ENCODE results near the gene PIK3AP1. TPM values are rescaled to one million over a fixed set of nuclear protein-coding genes. Genes with fewer than 3 reads are reported as not detected.

The PIK3AP1 gene
- total RNA-seq, 4 donors from 2014 or later: 1.7 to 10.6 (median 8.4) TPM

GRCh38 chr10:96665306-96665705 lies 55.0 kb downstream of the PIK3AP1 start:
- Histone ChIP-seq H3K4me3 (no peak overlapping the region), H3K27ac (no peak overlapping the region), H3K4me1 (no peaks in the 10 kb centered on the region), H3K9me3 (no peaks in the 10 kb centered on the region), H3K36me3 (no peaks in the 10 kb centered on the region), H3K27me3 (no peaks in the 10 kb centered on the region)
- intact Hi-C loops (cut with DNase I; ENCODE audit: low total_unique reads): no loop called here
- no peak for DNase-seq
- TF ChIP-seq CTCF (IDR thresholded peaks at IDR 0.05) (no peak), POLR2A (IDR thresholded peaks at IDR 0.05) (no peak)

GRCh38 chr10:96664563-96664962 lies 55.8 kb downstream of the PIK3AP1 start:
- TF ChIP-seq POLR2A (IDR thresholded peaks at IDR 0.05): no peak
- no peak for TF ChIP-seq CTCF (IDR thresholded peaks at IDR 0.05)
- Histone ChIP-seq H3K27ac (no peak overlapping the region), H3K4me3 (no peak overlapping the region), H3K4me1 (no peaks in the 10 kb centered on the region), H3K27me3 (no peaks in the 10 kb centered on the region), H3K9me3 (no peaks in the 10 kb centered on the region), H3K36me3 (no peaks in the 10 kb centered on the region)
- intact Hi-C loops (cut with DNase I; ENCODE audit: low total_unique reads): no loop called here
- DNase-seq: no peak

DNA sequence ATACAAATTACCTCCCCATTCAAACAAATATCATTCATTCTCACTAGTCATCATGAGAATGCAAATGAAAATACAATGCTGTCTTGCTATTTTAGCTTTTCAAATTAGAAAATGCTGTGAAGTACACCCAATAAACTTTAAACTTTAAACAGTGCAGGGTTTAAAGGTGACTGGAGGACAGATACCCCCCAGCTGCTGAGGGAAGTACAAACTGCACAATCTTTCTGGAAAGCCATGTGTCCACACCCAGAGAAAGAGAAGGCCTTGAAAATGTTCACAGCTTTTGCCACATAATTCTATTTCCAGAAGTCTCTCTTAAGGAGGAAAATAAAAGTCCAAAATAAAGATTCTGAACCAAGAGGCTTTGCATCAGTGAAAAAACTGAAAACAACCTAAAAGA lies 56.5 kb downstream of the PIK3AP1 start:
- intact Hi-C loops (cut with DNase I; ENCODE audit: low total_unique reads): no loop called here
- Histone ChIP-seq H3K9me3 (no peaks in the 10 kb centered on the region), H3K27me3 (no peaks in the 10 kb centered on the region), H3K36me3 (no peaks in the 10 kb centered on the region), H3K4me3 (no peak overlapping the region), H3K4me1 (no peaks in the 10 kb centered on the region), H3K27ac (no peak overlapping the region)
- DNase-seq: no peak
- TF ChIP-seq CTCF (IDR thresholded peaks at IDR 0.05) (no peak), POLR2A (IDR thresholded peaks at IDR 0.05) (no peak)

GRCh38 chr10:96661632-96662031 lies 58.7 kb downstream of the PIK3AP1 start:
- Histone ChIP-seq H3K36me3 (no peaks in the 10 kb centered on the region), H3K9me3 (no peaks in the 10 kb centered on the region), H3K27ac (no peak overlapping the region), H3K27me3 (no peaks in the 10 kb centered on the region), H3K4me1 (no peaks in the 10 kb centered on the region), H3K4me3 (no peak overlapping the region)
- intact Hi-C loops (cut with DNase I; ENCODE audit: low total_unique reads): no loop called here
- TF ChIP-seq CTCF (IDR thresholded peaks at IDR 0.05) (no peak), POLR2A (IDR thresholded peaks at IDR 0.05) (no peak)
- DNase-seq: no peak

- TF ChIP-seq CTCF (IDR thresholded peaks at IDR 0.05) (no peak), POLR2A (IDR thresholded peaks at IDR 0.05) (no peak)
- no peaks in the 10 kb centered on the region for H3K36me3 ChIP-seq
- intact Hi-C loops (cut with DNase I; ENCODE audit: low total_unique reads): no loop called here
Observed at GRCh38 chr10:96660297-96660696, 60.0 kb downstream of the PIK3AP1 start.

More at GRCh38 chr10:96660297-96660696, 60.0 kb downstream of the PIK3AP1 start:
- Histone ChIP-seq H3K4me3 (no peak overlapping the region), H3K4me1 (no peaks in the 10 kb centered on the region), H3K27me3 (no peaks in the 10 kb centered on the region), H3K27ac (no peak overlapping the region), H3K9me3 (no peaks in the 10 kb centered on the region)
- no peak for DNase-seq

Data from uterus (tissue), 4 donors.